NCI-H82 (cell line): ENCODE data around the gene GALNT9.
"Not testable (repeated sequence)": the region's sequence is repeated elsewhere in the genome, so short reads cannot be mapped to it uniquely, and the experiment has no call there.

ENCODE experiments used
- DNase-seq: peaks from one replicate; lab custom pipeline; 2025; lab: John Stamatoyannopoulos, UW

The GALNT9 gene

DNA sequence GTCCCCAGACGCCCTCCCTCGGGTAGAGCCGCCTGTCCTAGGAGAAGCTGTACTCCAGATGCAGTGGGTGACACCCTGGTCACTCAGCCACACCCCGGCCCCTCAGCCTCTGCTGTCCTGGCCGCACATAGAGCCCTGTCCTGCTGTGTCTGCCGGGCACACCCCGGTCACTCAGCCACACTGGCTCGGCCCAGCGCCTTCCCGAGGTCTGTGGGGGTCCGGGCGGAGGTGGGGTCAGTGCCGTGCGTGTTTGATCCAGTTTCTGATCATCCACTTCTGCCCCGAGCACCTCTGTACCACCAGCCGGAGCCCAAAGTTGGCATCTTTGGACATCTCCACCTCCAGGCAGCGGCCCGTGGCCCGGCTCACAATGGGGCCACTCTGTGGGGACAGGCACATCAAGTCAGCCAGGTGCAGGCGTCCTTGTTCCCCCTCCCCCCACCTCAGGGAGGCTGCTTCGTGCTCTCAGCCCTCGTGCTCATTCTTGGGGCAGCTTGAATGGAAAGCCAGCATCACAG lies 132.5 kb downstream of the GALNT9 start:
- DNase-seq, result no peak

DNA sequence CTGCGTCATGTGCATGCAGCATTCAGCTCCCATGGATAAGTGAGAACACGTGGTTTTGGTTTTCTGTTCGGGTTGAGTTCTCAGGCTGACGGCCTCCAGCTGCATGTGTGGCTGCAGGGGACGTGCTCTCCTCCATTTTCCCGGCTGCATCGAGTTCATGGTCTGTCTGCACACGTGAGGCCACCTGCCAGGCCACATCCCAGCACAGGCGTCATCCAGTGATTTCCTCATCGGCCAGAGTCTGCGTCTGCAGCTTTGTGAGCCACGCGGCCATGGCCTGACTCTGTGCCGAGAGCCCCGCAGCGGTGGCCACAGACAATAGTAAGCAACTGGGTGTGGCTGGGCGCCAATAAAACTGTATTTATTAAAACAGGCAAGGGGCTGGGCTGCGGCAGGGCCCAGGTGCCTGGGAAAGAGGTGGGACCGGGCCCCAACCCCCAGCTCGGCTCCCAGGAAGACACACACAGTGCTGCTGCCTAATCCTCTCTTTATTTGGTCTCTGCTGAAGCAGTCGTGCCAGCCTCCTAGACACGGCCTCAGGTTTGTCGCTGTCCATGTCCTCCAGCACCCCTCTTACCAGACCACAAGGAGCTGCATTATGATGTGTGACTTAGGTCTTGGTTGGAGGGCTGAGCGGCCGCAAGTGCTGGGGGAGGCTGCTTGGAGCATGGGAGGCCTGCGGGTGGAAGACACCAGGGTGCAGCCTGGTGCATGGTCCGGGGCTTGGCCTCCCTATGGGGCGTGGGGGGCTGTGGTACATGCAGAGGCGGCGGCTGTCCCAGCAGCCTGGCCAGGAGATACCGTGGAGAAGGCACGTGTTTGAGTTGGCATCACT lies 133.1 kb downstream of the GALNT9 start:
- DNase-seq, result no peak

DNA sequence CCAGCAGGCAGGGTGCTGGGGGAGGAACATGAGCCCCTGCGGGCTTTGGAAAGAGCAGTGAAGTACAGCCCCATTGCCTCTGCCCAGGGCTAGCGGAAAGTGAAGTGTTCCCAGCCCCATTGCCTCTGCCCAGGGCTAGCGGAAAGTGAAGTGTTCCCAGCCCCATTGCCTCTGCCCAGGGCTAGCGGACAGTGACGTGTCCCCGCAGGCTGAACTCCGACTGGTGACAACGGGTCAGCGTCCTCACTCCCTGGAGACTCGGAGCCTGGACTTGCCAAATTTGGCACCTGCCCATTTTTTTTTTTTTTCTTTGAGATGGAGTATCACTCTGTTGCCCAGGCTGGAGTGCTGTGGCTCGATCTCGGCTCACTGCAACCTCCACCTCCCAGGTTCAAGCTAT lies 134.1 kb downstream of the GALNT9 start:
- not testable (repeated sequence) for DNase-seq

DNA sequence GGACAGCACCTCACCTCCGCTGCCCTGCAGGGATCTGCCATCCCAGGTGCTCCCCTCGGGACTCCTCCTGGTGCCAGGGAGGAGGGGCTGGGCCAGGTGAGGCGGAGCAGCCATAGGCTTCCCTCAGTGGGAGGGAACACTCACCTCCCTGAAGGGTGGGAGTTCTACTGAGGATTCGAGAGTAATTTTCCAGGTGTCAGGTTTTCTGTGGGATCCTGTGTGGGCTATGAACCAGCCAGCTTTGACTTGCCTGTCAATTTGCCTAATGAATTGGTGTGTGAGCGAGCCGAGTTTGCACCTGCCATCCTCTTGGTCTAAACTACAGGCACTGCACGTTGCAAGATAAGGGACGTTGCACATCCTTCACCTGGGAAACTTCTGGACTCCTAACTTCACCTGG lies 134.8 kb downstream of the GALNT9 start:
- no peak for DNase-seq

DNA sequence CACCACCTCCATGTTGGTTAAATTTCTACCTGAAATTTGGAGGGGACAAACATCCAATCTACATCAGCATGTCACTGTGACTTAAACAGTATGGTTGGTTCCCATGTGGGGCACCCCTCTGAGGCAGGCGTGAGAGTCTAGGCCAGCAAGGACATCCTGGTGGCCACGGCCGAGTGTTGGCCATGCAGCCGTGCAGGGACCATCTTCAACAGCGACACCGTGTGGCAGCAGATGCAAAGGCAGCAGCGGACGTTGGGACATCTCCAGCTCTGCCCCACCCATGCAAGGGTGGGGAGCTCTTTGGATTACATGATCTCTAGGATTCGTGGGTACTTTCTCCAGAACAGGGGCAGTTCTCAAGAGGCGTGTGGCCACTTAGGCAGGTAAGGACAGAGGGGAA lies 135.3 kb downstream of the GALNT9 start:
- DNase-seq, result no peak

DNA sequence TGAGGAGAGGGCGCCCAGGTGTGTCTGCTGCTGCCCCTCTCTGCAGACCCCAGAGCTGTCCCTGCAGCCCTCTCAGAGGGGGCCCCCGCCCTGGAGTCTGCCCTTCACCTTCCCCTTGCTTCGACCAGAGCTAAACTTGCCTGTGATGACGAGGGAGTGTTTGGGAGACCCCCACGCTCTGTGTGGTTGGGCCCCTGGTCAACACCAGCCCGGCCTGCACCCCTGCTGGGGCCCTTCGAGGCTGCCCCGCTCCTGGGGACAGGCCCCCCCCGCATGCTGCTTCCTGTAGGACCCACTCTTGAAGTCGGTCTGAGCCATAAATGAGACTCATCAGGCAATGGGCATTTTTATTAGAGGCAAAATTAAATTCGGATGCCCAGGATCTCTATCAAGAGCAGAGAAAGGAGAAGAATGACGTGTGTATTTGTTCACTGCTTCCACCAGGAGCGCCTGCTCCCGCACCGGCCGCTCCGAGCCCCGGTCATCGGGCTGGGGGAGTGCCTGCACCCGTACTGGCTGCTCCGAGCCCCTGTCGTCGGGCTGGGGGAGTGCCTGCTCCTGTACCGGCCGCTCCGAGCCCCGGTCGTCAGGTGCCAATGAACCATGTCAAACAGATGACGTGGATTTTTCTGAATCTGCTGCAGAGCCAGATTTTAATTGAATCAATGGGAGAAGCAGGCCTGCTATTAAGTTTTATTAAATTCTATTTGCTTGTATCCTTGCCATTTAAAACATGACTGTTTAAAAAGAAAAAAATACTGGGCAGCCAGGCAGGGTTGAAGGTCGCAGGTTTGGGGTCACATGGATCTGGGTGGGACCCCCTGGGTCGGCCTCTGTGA lies 137.5 kb downstream of the GALNT9 start:
- no peak for DNase-seq

DNA sequence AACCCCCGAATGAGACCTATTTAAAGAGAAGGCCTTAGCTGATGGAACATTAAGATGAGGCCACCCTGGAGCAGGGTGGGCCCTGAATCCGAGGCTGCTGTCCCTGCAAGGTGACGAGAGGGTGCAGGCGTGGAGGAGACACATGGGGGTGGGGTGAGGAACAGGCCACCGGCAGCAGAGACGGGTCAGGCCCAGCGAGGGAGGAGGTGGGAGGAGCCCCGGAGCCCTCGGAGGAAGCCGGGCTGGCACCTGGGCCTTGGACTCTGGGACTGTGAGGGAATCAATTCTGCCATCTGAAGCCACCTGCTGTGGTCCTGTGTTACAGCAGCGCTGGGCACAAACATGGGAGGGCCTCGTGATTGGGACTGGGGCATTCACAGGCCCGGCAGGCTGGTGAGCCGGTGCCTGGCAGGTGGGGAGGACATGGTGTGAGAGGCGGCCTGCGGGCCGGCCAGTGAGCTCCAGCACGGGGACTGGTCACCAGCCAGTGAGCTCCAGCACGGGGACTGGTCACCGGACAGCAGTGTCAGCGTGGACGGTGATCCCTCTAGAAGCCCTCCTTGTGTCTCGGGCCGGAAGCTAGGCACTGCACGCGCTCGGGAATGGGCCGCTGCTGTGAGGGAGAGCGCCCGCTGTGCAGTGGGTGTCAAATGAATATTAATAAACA lies 138.4 kb downstream of the GALNT9 start:
- no peak for DNase-seq

DNA sequence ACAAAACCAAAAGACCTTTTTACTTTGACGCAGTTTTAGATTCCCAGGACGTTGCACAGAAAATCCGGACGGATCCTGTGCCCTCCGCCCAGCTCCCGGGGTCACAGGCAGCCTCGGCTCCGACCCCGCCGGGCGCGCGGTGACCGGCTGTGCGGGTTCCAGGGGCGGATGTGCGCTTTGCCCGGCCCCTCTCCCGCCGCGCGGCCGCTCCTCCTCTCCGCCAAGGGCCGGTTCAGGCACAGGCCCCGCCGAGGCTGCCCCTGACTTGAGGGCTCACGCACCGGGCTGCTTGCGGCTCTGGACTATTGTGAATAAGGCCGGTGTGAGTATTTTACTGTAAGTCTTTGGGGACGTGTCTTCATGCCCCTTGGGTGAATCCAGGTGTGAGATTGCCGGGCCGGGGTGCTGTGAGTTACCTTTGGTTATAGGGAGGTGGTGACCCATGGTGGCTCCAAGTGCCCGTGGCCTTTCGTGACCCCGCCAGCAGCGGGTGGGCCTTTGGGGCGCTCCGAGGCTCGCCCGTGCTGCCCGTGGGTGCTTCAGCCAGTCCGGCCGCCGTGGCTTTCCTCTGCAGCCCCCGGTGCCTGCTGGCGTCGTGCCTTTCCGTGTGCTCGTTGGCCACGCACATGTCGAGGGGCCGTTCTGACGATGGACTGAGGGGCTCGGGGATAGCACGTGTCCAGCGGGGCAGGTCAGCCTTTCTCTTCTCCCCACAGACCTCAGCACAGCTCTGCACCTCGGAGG lies 139.2 kb downstream of the GALNT9 start:
- DNase-seq, result no peak

DNA sequence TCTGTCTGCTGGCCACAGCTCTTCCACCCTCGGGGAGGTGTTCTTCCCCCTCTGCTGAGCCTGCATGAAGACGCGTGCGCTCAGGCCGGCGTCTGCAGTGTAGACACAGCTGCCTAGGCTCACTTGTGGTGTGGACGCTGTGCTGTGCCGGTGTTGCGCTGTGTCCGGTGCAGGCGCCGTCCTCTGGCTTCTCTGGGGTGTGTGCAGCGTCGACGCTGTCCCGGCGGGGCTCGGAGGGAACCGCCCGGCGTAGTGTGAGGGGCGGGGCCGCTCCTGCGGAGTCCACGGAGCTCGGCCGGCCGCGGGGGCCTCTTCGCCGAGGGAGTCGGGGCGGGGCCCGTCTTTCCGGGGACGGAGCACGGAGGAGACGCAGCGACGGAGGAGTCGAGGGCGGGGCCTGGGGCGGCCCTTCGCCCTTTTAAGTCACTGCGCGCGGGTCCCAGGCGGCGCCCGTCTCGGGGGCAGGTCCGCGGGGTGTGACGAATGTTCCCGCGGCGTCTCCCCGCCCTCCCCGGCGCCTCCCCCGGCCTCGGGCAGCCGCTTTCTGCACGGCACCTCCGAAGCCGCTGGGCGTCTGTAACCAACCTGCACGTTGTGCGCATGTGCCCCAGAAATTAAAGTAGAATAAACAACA lies 139.9 kb downstream of the GALNT9 start:
- DNase-seq, result peak; percentile 83

DNA sequence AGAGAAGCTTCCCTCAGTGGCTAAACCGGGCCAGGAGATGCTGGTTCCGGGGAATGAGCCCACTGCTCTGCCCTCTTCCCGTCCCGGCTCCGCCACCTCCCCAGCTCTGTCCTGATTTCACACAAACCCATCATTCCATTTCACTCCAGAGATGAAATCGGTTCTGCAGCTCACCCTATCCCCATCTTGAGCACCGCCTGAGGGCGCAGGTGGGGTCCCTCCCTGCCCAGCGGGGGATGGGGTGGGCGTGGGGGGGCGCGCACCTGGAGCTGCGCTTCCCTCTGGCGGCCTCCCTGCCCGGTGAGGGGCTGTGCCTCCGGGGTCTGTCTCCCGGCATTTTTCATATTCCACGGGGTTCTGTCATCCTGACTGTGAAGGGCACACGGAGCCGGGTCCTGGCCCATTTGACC lies 140.5 kb downstream of the GALNT9 start:
- DNase-seq, result no peak

DNA sequence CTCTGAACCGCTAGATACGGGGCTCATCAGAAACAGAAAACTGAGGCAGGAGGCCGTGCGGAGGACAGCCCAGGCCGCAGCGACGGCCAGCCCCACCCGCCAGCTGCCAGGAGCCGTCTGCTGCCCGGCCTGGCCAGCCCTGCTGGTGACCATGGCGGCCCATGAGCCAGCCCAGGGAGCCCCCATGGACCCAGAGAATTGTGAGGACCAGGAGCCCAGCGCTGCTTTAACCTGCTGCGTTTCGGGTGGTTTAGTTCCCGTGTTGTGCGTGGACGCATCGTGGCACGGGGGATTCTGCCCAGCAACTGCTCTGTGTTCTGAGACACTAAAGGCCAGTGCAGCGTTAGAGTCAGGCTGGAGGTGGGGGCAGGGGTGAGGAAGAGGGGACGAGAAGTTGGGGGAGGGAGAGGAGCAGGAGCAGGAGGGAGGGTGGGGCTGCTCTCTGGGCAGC lies 140.9 kb downstream of the GALNT9 start:
- no peak for DNase-seq

DNA sequence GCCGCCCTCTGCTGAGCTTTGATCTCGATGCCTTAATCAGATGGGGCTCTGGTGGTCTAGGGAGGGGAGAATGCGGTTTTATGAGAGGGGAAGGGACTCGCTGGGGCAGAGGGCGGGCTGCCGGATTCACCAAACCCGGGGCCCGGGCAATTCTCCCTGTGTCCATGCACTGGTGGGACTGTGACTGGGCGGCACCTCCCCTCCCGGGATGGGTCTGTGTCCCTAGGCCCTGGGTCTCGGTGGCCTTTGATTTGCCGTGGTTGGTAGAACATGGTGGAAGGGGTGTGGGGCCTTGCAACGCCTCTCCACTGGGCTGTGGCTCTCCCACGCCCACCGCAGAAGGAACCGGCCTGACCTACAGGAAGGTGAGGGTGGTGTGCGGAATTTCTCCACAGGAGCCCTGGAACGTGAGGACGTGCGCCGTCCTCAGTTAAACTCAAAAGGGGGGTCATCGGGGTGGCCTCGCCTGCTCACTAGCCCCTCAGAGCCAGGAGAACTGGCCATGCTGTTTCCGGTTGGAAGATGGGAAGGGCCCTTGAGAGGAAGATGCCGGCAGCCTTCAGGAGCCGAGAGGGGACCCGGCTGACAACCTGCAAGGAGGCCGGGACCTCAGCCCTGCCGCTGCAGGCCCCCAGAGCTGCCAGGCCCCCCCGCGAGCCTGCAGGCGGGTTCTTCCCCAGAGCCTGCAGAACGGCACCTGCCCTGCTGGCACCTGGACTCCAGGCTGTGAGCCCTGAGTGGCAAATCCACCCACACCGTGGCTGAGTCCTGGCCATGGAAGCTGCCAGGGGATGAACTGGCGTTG lies 141.5 kb downstream of the GALNT9 start:
- DNase-seq, result no peak

DNA sequence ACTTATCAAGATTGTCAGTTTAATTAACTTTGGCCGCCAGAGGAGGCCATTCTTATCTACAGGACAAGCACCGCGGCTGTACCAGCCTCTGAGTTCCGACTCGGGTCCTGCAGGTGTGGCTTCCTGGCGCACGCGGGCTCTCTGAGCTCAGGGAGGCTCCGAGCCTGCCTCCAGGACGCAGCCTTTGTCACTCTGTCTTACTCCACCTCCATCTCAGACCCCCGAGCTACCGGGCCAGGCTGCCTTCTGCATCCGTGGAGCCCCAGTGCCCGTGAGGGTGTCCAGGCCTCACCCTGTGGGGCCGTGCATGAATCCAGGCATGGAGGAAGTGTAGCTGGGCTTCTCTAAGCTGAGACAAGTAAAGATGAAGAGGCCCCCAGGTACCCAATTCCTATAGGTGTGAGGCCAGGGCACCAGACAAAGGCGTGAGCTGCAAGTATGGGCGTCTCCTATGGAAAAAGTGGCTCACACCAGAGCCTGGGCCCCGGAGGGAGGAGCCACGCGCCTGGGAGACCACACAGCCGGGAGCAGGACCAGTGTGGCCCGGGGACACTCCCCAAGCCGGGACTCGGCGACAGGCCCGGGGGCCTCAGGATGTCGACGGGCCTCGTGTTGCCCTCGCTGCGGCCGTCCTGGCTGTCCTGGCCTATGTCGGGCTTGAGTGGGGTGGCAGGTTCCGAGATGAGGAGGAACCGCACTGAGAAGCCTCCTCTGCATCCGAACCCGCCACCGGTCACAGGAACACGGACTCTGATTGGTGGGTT lies 142.3 kb downstream of the GALNT9 start:
- DNase-seq, result no peak

DNA sequence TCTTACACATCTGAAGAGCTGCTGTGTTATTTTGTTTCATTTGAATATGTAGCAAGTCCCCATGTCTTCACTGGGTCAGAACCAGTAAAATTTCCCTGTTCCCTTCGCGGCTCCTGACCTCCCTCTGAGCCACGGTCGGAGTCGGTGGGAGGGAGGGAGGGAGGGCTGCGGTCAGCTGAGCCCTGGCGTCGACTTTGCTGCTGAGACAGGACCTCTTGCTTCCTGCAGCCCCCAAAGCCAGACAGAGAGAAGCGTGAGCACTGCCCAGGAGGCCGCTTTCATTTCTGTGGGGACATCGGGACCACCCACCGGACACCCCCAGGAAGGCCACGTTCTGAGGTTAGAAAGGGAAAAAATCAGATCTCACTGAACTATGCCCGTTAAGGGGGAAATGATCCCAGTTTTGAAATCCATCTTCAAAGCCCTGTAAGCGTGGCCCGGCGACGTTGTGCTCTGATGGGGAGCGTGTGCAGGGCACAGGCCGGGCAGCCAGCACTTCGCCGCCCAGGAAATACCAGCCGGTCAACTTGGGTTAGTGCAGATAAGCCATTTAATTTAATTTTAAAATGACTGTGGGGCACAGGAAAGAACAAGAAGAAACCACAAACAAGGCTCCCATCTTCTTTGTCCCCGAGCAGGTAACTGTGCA lies 143.1 kb downstream of the GALNT9 start:
- DNase-seq, result no peak

DNA sequence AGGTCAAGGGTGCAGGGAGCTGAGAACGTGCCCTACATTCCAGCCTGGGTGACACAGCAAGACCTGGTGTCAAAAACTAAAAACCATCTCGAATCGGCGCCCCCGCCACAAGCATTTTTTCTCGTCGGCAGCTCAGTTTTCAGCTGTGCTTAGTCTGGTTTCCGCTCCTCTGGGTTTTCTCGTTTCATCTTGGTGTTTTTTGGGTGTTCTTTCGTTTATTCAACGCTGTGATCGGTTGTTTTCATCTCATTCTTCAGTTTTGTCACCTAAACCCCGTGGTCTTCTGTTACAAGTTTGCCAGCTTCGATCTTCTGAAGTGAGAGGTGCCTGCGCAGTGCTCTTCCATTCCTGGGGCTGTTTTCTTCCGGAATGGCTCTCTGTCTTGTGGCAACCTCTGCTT lies 143.7 kb downstream of the GALNT9 start:
- DNase-seq, result no peak

DNA sequence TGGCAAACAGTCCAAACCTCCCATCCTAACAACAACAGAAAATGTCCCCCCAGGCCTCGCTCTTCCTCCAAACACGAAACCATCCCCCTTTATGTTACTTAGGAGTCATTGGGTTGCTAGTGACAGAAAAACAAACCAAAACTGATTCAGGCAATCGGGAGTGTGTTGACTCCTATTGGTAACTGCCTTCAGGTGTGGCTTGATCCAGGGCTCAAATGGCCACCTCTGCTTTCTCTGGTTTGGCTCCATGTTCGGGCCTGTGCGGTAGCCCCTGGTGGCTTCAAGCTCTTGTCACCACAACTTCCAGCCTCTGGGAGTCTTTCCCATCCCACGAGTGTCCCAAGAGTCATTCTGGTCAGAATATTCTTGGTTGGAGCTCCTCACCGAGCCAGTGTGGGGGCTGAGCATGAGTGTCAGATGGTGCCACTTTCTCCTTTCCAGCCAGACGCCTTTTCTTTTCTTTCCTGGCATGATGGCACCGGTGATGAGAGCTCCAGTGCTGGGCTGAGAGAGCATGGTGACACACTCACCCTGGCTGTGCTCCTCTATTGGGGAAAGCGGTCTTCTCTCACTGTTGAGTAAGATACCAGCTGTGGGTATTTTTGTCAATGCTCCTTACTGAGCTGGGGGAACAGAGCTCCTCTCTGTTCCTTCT lies 146.6 kb downstream of the GALNT9 start:
- DNase-seq, result no peak

DNA sequence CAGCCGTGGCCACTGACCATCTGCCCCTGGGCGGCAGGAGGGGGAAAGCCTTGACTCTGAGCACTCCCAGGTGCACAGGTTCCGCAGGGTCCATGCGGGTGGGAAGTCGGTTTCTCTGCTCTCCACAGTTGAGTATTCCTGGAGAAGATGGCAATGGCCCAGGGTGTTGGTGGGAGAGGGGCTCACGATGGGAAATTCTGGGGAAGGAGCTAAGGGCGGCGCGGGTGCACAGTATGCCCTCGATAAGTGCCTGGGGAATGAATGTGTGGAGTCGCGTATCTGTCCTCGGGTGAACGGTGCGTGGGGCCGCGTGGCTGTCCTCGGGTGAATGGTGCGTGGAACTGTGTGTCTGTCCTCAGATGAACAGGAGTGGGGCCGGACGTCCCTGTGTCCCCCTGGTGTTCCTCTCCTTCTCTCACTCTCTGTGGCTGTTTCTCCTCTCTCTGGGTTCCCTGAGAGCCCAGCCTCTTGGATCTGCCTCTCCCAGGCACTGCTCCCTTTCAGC lies 147.1 kb downstream of the GALNT9 start:
- no peak for DNase-seq

DNA sequence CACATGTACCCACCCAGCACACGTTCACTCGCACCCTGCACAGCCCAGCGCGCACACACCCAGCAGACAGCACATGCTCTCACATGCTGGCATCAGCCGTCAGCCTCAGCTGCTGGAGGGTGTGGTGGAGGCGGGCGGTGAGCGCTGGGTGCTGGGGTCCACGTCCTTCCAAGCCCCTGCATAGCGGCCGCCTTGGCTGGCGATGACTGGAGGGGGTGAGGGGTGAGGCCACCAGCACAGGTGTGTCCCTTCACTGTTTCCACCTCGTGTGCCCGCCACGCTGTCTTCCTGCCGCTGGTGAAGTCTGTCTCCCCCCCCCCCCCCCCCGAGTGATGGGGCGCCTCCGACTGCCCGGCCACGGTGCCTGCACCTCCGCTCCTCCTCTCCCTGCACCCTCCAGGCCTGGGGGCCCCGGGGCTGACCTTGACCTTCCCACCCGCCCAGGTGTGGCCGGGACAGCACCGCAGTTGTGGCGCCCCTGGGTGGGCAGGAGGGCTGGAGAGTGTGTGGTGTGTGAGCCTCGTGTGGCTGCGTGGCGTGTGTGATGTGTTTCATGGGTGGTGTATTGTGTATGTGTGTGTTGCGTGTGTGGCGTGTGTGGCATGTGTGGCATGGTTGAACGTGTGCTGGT lies 147.7 kb downstream of the GALNT9 start:
- DNase-seq, result no peak
